ENCODE results near the gene ATG101. TPM values are rescaled to one million over a fixed set of nuclear protein-coding genes. Genes with fewer than 3 reads are reported as not detected.

Gene ATG101
- total and polyA plus RNA-seq, 7 donors, result 25.1 to 154 (median 35.3) TPM

DNA sequence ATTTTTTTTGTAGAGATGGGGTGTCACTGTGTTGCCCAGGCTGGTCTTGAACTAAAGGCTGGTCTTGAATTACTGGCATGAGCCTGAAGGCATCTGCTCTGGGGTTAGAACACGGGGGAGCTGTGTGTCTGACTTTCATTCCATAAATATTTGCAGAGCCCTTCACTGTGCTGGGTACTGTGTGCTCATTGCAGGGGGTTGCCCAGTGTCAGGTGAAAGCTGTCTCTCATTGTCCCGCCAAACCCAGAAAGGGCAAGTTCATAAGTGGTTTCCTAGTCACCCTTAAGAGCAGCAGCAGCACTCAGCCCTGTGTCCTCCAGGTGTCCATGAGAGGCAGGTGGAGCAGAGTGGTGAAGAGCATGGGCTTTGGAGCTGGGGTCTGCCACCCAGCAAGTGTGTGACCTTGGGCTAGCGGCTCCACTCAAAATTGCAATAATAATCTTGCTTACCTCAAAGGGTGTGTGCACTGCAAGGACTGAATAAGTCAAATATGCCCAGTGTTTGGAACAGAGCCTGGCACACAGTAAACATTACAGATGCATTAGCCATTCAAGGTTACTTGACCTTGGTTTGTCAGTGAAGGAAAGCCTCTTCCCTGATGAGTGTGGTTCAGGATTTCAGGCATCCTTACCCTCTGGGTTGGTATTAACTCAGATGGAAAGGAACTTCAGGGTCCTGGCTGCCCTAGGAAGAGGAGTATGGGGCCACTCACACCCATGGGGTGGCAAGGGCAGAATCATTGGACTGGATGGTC is 5.4 kb downstream of the ATG101 start:
- Histone ChIP-seq H3K9me3 (no peaks in the 10 kb centered on the region), H3K27me3 (ENCODE audit: insufficient read depth in 3 of 3, low read length in 2 of 3) (no peaks in the 10 kb centered on the region), H3K4me1 (peaks cover 26% of the 10 kb centered on the region), H3K4me3 (no peak overlapping the region), H3K36me3 (ENCODE audit: insufficient read depth in 1 of 2, low read depth in 1 of 2) (peaks cover 3 to 78% of the 10 kb centered on the region in 2 donors), H3K27ac (no peak overlapping the region)
- 72 to 92% (median 74%) methylated on average over 3 of the region's 3 CpGs for WGBS, 3 donors
- ATAC-seq (no peak), DNase-seq (no peak)
- intact Hi-C loops (cut with DNase I), result no loop called here
- TF ChIP-seq, protein P1, sequence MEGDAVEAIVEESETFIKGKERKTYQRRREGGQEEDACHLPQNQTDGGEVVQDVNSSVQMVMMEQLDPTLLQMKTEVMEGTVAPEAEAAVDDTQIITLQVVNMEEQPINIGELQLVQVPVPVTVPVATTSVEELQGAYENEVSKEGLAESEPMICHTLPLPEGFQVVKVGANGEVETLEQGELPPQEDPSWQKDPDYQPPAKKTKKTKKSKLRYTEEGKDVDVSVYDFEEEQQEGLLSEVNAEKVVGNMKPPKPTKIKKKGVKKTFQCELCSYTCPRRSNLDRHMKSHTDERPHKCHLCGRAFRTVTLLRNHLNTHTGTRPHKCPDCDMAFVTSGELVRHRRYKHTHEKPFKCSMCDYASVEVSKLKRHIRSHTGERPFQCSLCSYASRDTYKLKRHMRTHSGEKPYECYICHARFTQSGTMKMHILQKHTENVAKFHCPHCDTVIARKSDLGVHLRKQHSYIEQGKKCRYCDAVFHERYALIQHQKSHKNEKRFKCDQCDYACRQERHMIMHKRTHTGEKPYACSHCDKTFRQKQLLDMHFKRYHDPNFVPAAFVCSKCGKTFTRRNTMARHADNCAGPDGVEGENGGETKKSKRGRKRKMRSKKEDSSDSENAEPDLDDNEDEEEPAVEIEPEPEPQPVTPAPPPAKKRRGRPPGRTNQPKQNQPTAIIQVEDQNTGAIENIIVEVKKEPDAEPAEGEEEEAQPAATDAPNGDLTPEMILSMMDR (IDR thresholded peaks at IDR 0.05), result no peak

DNA sequence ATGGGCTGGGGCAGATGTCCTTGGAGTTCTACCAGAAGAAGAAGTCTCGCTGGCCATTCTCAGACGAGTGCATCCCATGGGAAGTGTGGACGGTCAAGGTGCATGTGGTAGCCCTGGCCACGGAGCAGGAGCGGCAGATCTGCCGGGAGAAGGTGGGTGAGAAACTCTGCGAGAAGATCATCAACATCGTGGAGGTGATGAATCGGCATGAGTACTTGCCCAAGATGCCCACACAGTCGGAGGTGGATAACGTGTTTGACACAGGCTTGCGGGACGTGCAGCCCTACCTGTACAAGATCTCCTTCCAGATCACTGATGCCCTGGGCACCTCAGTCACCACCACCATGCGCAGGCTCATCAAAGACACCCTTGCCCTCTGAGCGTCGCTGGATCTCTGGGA is 7.0 kb downstream of the ATG101 start:
- no peak for DNase-seq

DNA sequence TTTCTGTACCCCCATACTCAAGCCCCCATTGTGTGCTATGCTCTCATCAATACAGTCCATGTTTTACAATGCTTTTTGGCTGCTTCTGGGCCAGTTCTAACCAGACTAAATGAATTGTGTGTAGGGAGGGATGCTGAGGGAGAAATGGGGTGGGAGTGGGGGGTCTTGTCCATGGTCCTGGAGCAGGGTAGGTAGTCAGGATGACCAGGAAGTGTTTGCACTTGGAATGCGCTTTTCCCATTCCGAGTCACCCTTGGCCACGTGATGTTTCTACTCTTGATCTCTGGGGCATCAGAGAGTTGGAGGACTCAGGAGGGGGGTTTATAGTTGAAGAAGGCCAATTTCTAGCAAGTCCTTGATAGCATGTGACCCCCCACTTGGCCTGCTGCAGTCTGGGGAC is 8.5 kb downstream of the ATG101 start:
- intact Hi-C loops (cut with DNase I), result no loop called here
- TF ChIP-seq, protein P1 (IDR thresholded peaks at IDR 0.05), result no peak
- H3K27me3 ChIP-seq (ENCODE audit: insufficient read depth in 3 of 3, low read length in 2 of 3), result no peaks in the 10 kb centered on the region
- H3K36me3 ChIP-seq (ENCODE audit: insufficient read depth in 1 of 2, low read depth in 1 of 2), result peaks cover 3 to 57% of the 10 kb centered on the region in 2 donors
- H3K4me1 ChIP-seq, result peaks cover 37% of the 10 kb centered on the region
- H3K4me3 ChIP-seq, result no peak overlapping the region
- H3K9me3 ChIP-seq, result no peaks in the 10 kb centered on the region
- H3K27ac ChIP-seq, result no peak overlapping the region
- ATAC-seq (no peak), DNase-seq (no peak)
- WGBS, 3 donors, result 78 to 90% (median 87%) methylated on average over 3 of the region's 3 CpGs

More for the DNA sequence above, 7.0 kb downstream of the ATG101 start:
- WGBS, 3 donors, result 89 to 94% (median 90%) methylated on average over 16 of the region's 16 CpGs
- TF ChIP-seq, protein P1 (IDR thresholded peaks at IDR 0.05), result no peak
- no peak for ATAC-seq
- Histone ChIP-seq H3K27me3 (ENCODE audit: insufficient read depth in 3 of 3, low read length in 2 of 3) (no peaks in the 10 kb centered on the region), H3K27ac (no peak overlapping the region), H3K9me3 (no peaks in the 10 kb centered on the region), H3K4me3 (no peak overlapping the region), H3K36me3 (ENCODE audit: insufficient read depth in 1 of 2, low read depth in 1 of 2) (peaks cover 3 to 70% of the 10 kb centered on the region in 2 donors), H3K4me1 (peaks cover 25% of the 10 kb centered on the region)
- intact Hi-C loops (cut with DNase I), result no loop called here

GRCh38 chr12:52079576-52080402 is 10.0 kb downstream of the ATG101 start, which contains the start of gene SMIM41:
Gene SMIM41 (plus strand): TSS chr12:52079704. CDS start chr12:52079780, 76 bp downstream.
- H3K27ac ChIP-seq, result peak within 1 kb of the TSS; percentile 26
- DNase-seq (no peak), ATAC-seq (no peak)
- H3K27me3 ChIP-seq (ENCODE audit: insufficient read depth in 3 of 3, low read length in 2 of 3), result no peaks in the 10 kb centered on the region
- peak within 1 kb of the TSS; percentile 11 for H3K4me3 ChIP-seq
- H3K4me1 ChIP-seq, result peaks cover 37% of the 10 kb centered on the region
- H3K36me3 ChIP-seq (ENCODE audit: insufficient read depth in 1 of 2, low read depth in 1 of 2), result peaks cover 3 to 42% of the 10 kb centered on the region in 2 donors
- intact Hi-C loops (cut with DNase I), result loop anchor here in 1 of 2 donors (5.0 kb wide), 1 partner anchor 77 kb away; no protein-coding TSS in a partner anchor
- WGBS, 3 donors, result 72 to 73% (median 72%) methylated on average over 72 to 87 of the region's 87 CpGs
- TF ChIP-seq, protein P1 (IDR thresholded peaks at IDR 0.05), result no peak
- no peaks in the 10 kb centered on the region for H3K9me3 ChIP-seq

All from psoas muscle (tissue), 8 donors.